ENCODE data around the gene ADAM19. TPM values are rescaled to one million over a fixed set of nuclear protein-coding genes. Genes with fewer than 3 reads are reported as not detected.

ADAM19 gene
- total and polyA plus RNA-seq, 3 donors from 2014 or later: 3.1 to 4.9 (median 4.5) TPM

DNA sequence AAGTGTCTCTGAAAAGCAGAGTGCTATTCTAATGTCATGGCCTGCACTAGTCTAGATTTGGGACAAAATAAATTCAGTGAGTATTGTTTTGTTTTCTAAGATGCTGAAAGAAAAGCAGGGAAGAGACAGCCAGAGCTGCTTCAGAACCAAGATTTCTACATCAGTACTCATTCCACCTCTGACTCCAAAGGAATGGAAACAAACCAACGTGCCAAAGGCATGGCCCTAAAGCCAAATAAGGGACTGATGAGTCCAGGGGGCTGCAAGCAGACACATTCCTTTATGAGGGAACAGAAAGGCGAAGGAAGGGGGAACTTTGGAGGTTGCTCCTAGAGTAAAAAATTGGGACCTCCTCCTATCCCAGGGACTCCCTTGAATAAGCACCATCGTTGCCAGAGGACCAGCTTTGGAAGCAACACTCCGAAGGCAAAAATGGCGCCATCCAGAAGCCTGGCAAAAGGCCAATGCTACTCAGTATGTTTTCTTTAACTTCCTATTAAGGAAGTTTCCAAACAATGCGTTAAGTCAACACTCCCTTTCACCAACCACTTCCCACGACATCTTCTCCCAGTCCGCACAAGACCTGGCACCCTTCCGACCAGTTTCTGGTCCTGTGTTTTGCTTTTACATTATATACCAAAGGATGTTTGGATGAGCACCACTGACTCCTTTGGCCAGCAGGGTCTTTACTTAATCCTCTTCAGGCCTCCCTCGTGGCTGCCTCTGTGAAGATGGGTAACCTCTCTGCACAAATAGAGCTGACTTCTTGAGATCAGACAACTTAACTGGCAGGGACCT is 31.6 kb downstream of the ADAM19 start:
- Histone ChIP-seq H3K27ac (peak overlapping the region in 1 of 2 donors; percentile 19), H3K4me1 (peaks cover 5% of the 10 kb centered on the region), H3K27me3 (no peaks in the 10 kb centered on the region), H3K36me3 (ENCODE audit: low read depth, missing control alignments) (no peaks in the 10 kb centered on the region), H3K9me3 (no peaks in the 10 kb centered on the region), H3K4me3 (no peak overlapping the region)
- DNase-seq: peak; percentile 25
- WGBS, 2 donors: 58 to 67% methylated on average over 10 of the region's 10 CpGs
- TF ChIP-seq, protein P1, sequence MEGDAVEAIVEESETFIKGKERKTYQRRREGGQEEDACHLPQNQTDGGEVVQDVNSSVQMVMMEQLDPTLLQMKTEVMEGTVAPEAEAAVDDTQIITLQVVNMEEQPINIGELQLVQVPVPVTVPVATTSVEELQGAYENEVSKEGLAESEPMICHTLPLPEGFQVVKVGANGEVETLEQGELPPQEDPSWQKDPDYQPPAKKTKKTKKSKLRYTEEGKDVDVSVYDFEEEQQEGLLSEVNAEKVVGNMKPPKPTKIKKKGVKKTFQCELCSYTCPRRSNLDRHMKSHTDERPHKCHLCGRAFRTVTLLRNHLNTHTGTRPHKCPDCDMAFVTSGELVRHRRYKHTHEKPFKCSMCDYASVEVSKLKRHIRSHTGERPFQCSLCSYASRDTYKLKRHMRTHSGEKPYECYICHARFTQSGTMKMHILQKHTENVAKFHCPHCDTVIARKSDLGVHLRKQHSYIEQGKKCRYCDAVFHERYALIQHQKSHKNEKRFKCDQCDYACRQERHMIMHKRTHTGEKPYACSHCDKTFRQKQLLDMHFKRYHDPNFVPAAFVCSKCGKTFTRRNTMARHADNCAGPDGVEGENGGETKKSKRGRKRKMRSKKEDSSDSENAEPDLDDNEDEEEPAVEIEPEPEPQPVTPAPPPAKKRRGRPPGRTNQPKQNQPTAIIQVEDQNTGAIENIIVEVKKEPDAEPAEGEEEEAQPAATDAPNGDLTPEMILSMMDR (IDR thresholded peaks at IDR 0.05): no peak
- no peak for TF ChIP-seq POLR2A (IDR thresholded peaks at IDR 0.05)
- intact Hi-C loops (cut with DNase I; ENCODE audit: low total_unique reads): no loop called here

DNA sequence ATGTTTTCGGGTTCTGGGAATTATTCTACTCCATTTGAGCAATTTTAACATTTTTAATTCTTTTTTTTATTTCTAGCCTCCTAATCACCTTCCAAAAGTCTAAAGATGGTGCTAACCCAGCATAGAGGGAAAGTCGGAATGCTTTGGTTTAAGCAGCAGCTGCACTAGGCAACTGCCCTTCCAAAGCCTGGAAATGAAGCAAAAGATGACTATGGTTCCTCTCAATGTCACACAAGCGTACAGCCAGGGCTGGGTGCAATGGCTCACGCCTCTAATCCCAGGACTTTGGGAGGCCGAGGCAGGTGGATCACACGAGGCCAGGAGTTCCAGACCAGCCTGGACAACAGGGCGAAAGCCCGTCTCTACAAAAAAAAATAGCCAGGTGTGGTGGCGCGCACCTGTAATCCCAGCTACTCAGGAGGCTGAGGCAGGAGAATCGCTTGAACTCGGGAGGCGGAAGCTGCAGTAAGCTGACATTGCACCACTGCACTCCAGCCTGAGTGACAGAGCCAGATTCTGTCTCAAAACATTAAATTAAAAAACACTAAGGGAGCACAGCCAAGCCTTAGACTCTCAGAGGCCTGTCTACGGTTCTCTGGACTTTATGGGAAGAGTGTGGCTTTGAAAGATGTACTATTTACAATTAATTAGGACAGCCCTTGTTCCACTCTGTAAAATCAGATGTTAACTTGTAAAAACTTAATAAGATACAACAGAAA is 33.1 kb downstream of the ADAM19 start:
- WGBS, 2 donors: 86 to 91% methylated on average over 14 of the region's 14 CpGs
- Histone ChIP-seq H3K4me1 (peaks cover 5% of the 10 kb centered on the region), H3K27ac (peak overlapping the region in 1 of 2 donors; percentile 26), H3K4me3 (no peak overlapping the region), H3K27me3 (no peaks in the 10 kb centered on the region), H3K36me3 (ENCODE audit: low read depth, missing control alignments) (no peaks in the 10 kb centered on the region), H3K9me3 (no peaks in the 10 kb centered on the region)
- intact Hi-C loops (cut with DNase I; ENCODE audit: low total_unique reads): no loop called here
- TF ChIP-seq, protein P1 (IDR thresholded peaks at IDR 0.05): no peak
- no peak for TF ChIP-seq POLR2A (IDR thresholded peaks at IDR 0.05)
- no peak for DNase-seq

DNA sequence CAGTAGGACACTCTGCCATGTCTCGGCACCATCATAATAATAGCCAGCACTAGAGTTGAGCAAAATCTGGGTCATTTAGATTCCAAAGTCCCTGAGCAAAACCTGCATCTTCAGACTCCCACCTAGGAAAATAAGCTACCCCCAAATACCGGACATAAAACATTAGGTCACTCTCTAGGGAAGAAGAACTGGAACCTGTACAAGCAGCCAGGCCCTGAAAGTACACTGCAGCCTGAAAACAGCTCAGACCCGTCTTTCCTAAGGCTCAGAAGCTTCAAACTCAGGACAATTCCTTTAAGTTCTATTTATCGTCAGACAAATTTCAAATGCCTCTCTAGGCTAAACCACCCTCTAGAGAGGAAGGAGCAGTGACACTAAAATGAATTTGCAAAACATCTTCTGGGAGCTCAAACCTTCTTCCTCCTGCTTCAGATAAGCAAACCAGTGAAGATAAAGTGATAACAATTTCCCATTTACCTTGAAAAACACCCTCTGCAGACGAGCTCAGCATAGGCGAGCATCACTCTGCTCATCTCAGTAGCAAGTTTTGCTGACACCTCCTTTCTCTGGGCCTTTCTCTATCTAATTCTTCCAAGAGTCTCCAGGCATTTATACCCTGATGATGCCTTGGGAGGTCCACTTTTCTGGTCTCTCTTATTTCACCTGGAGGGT is 34.0 kb downstream of the ADAM19 start:
- Histone ChIP-seq H3K9me3 (no peaks in the 10 kb centered on the region), H3K4me1 (peaks cover 5% of the 10 kb centered on the region), H3K27me3 (no peaks in the 10 kb centered on the region), H3K36me3 (ENCODE audit: low read depth, missing control alignments) (no peaks in the 10 kb centered on the region), H3K27ac (peak overlapping the region in 1 of 2 donors; percentile 26), H3K4me3 (no peak overlapping the region)
- no peak for DNase-seq
- WGBS, 2 donors: 48 to 52% methylated on average over 6 of the region's 6 CpGs
- intact Hi-C loops (cut with DNase I; ENCODE audit: low total_unique reads): no loop called here
- TF ChIP-seq POLR2A (IDR thresholded peaks at IDR 0.05): no peak
- TF ChIP-seq, protein P1 (IDR thresholded peaks at IDR 0.05): no peak

DNA sequence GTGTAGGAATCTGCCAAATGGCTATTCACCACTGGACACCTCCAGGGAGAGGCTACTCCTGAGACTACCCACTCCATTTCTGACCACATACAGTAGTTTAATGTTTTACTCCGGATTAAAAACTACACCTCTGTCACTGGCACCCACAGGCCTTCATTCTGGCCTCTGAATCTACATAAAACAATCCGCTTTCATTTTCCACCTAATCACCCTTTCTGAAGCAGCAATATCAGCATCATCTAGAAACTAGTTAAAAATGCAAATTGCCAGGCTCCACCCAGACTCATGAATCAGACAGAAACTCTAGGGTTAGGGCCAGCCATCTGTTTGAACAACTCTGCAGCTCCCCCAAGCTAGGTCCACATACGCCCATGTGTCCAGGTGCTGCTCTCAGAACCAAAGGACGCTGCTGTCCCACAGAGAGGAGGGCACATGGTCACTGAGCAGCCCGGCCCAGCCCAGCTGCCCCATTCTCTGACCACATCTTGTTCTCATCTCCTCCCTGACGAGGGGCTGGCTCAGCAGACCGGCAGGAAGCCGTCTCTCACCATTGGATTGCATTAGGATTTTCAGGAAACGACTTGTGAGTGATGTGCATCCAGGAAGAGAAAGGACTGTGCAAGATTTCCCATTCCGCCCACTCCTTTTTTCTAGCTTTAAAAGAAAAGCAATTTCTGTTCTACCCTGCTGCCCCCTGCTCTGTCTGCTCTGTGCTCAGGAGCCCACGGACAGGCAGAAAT is 34.7 kb downstream of the ADAM19 start:
- intact Hi-C loops (cut with DNase I; ENCODE audit: low total_unique reads): no loop called here
- Histone ChIP-seq H3K27me3 (no peaks in the 10 kb centered on the region), H3K9me3 (no peaks in the 10 kb centered on the region), H3K27ac (peak overlapping the region in 1 of 2 donors; percentile 26), H3K4me1 (peaks cover 5% of the 10 kb centered on the region), H3K36me3 (ENCODE audit: low read depth, missing control alignments) (no peaks in the 10 kb centered on the region), H3K4me3 (no peak overlapping the region)
- no peak for TF ChIP-seq POLR2A (IDR thresholded peaks at IDR 0.05)
- TF ChIP-seq, protein P1 (IDR thresholded peaks at IDR 0.05): no peak
- no peak for DNase-seq
- WGBS, 2 donors: 41 to 58% methylated on average over 10 to 11 of the region's 11 CpGs
